ENCODE measurements around the gene WDR88.

Gene WDR88

DNA sequence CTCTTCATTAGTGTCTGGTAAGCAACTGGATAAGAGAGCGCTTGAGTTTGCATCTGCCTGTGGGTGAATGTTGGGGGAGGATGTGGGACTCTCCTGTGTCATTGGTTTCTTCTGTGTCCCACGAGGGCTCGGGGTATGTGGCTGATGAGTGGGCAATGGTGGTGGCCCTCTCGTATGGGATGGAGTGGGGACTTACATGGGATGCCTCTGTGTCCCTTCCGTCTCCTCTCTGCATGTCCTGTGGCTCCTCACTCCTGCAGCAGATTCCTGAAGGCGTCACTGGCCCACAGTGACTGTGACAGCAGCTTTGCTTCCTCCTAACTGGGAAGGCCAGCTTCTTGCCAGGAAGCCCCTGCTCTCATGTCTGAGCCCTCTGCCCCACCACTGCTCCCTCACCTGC, 59.6 kb downstream of the WDR88 start:
- Histone ChIP-seq H3K4me1 (no peaks in the 10 kb centered on the region), H3K9me3 (no peaks in the 10 kb centered on the region), H3K27me3 (no peaks in the 10 kb centered on the region), H3K36me3 (peaks cover under 1% of the 10 kb centered on the region; the same call in 1 of the 2 replicates), H3K4me3 (ENCODE audit: low read depth, low read length) (no peak overlapping the region)
- TF ChIP-seq, protein P1, sequence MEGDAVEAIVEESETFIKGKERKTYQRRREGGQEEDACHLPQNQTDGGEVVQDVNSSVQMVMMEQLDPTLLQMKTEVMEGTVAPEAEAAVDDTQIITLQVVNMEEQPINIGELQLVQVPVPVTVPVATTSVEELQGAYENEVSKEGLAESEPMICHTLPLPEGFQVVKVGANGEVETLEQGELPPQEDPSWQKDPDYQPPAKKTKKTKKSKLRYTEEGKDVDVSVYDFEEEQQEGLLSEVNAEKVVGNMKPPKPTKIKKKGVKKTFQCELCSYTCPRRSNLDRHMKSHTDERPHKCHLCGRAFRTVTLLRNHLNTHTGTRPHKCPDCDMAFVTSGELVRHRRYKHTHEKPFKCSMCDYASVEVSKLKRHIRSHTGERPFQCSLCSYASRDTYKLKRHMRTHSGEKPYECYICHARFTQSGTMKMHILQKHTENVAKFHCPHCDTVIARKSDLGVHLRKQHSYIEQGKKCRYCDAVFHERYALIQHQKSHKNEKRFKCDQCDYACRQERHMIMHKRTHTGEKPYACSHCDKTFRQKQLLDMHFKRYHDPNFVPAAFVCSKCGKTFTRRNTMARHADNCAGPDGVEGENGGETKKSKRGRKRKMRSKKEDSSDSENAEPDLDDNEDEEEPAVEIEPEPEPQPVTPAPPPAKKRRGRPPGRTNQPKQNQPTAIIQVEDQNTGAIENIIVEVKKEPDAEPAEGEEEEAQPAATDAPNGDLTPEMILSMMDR (IDR thresholded peaks at IDR 0.05; ENCODE audit: low read depth, low read length), result no peak
- DNase-seq, result no peak

DNA sequence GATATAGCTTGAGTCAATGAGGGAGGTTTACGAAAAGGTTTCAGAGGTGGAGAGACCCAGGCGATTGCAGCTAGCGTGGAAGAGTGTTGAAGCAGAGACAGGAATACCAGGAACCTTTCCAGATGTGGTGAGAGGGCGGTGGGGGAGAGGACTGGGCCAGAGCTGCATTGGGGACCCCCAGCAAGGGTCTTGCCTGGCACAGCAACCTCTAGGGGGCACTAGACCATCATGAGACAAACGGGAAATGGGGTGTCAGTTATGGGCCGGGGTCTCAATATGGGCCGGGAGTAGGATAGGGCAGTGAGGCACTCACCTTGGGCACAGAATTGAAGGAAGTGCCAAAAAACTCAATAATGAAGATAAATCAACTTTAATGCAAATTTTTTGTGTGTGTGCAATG, 60.1 kb downstream of the WDR88 start:
- Histone ChIP-seq H3K27me3 (no peaks in the 10 kb centered on the region), H3K4me1 (no peaks in the 10 kb centered on the region), H3K36me3 (peaks cover 5% of the 10 kb centered on the region), H3K9me3 (no peaks in the 10 kb centered on the region), H3K4me3 (ENCODE audit: low read depth, low read length) (no peak overlapping the region)
- TF ChIP-seq, protein P1 (IDR thresholded peaks at IDR 0.05; ENCODE audit: low read depth, low read length), result peak; percentile 45
- DNase-seq, result no peak

DNA sequence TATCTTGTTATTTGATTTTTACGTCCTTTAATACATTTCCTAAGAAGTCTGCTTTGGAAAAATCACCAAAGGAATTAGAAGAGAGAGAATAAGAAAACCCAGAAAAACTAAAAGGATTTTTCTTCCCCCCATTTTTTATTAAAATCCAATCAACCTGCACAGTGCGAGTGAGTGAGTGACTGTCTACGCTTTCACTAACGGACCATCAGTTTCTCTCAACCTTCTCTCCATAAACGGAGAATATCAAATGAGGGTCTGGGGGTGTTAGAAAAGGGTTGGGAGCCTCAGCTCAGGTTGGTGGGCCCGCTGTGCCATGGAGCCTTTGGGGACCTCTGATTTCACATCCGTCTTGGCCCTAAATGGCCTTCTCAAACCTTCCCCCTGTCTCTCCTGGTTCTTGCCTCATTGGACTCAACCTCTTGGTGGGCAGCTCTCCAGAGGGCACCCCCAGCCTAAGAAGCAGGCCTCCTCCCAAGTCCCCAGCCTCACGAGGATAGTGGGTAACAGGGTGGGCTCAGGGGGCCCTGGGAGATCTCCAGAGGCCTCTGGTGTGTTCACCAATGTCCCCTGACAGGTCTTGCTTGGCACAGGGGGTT, 61.5 kb downstream of the WDR88 start:
- Histone ChIP-seq H3K4me1 (no peaks in the 10 kb centered on the region), H3K27me3 (no peaks in the 10 kb centered on the region), H3K4me3 (ENCODE audit: low read depth, low read length) (peak overlapping the region; percentile 33; the same call in 1 of the 2 replicates), H3K36me3 (peaks cover 11% of the 10 kb centered on the region), H3K9me3 (no peaks in the 10 kb centered on the region)
- TF ChIP-seq, protein P1 (IDR thresholded peaks at IDR 0.05; ENCODE audit: low read depth, low read length), result no peak
- DNase-seq, result no peak

DNA sequence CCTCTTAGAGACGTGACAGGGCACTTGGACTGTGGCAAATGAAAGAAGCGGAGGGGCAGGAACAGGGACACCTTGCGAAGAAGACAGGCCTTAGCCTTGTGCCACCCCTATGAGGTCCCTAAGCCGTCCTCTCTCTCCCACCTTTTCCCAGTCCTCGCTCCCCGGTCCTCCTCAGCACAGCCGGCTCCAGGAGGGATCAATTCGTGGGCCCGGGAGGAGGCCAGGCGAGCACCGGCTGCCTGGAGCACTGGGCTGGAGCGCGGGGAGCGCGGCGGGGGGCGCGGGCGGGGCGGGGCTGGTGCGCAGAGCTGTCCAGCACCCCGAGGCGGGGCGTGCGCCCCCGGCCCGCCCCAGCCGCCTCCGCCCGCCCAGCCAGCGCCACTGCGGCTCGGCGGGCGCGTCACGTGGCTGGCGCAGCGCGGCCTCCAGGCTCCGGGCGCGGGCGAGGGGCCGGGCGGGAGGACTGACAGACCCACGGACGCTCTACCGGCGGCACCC, 62.0 kb downstream of the WDR88 start, which contains the start of gene LRP3:
Gene LRP3 (plus strand): TSS at position 466 of the 498 bp plus-strand sequence. CDS start 456 bp downstream, outside the sequence.
- DNase-seq, result peak; percentile 78
- no peaks in the 10 kb centered on the region for H3K4me1 ChIP-seq

DNA sequence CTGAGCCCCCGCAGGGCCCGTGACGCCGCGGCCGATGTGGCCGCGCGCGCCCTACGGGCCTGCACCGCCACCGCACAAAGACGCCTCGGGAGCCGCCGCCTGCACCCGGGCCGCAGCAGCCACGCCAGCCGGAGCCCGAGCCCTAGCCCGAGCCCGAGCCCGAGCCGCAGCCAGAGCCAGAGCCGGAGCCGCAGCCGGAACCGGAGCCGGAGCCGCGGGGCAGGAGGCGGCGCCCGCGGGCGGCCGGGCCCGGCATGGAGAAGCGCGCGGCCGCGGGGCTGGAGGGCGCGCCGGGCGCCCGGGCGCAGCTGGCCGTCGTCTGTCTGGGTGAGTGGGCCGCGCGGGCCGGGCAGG, 62.6 kb downstream of the WDR88 start:
- no peaks in the 10 kb centered on the region for H3K4me1 ChIP-seq
- TF ChIP-seq, protein P1 (IDR thresholded peaks at IDR 0.05; ENCODE audit: low read depth, low read length), result no peak
- no peak for DNase-seq
- H3K4me3 ChIP-seq (ENCODE audit: low read depth, low read length), result peak overlapping the region; percentile 71
- no peaks in the 10 kb centered on the region for H3K9me3 ChIP-seq
- H3K36me3 ChIP-seq, result peaks cover 17% of the 10 kb centered on the region
- H3K27me3 ChIP-seq, result no peaks in the 10 kb centered on the region

More for the DNA sequence above, 62.0 kb downstream of the WDR88 start, which contains the start of gene LRP3:
- Histone ChIP-seq H3K36me3 (peaks cover 16% of the 10 kb centered on the region), H3K4me3 (ENCODE audit: low read depth, low read length) (peak within 1 kb of the TSS; percentile 71), H3K9me3 (no peaks in the 10 kb centered on the region), H3K27me3 (no peaks in the 10 kb centered on the region)
- TF ChIP-seq, protein P1 (IDR thresholded peaks at IDR 0.05; ENCODE audit: low read depth, low read length), result no peak

DNA sequence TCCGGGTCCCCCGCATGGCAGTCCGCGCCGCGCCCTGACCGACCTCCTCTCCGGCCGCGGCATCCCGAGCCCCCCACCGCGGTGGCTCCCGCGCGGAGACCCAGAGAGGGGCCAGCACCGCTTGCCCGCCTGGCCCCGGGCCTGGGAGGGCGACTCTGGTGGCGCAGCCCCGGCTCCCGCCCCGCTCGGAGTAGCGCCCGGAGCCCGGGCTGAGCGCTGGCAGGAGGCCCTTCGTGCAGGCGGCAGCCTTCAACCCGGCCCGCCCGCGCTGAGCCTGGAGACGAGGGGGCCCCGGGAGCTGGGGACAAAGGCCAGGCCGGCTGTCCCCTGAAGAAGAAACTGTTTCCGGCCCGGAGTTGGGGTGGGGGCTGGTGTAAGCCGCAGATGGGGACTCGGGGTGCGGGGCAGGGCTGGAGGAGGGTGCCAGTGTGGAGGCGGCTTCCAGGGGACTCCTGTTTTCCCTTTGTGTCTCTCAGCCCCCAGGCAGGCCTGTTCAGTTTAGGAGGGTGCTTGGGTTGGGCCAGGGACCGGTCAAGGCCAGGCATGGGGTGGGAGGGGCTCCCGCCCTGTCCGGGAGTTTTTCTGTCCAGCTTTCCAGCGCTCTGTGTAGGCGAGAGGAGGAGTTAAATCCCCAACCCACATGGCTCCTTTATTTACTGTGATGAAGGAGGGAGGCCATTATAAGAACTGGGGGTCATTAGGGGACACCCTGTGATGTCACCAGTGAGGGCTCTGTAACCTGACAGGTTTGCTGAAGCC, 63.2 kb downstream of the WDR88 start:
- Histone ChIP-seq H3K27me3 (no peaks in the 10 kb centered on the region), H3K4me1 (no peaks in the 10 kb centered on the region), H3K4me3 (ENCODE audit: low read depth, low read length) (peak overlapping the region; percentile 71), H3K36me3 (peaks cover 17% of the 10 kb centered on the region), H3K9me3 (no peaks in the 10 kb centered on the region)
- TF ChIP-seq, protein P1 (IDR thresholded peaks at IDR 0.05; ENCODE audit: low read depth, low read length), result no peak
- peak; percentile 42 for DNase-seq

Data from BE2C (cell line).